Measurements from ENCODE around the gene SPEM2. TPM values are rescaled to one million over a fixed set of nuclear protein-coding genes. Genes with fewer than 3 reads are reported as not detected.

SPEM2 gene
- total RNA-seq, 1 donor from 2014 or later = 0.14 TPM

Other genes with a start within 250 kb of the SPEM2 start
- 3.6 and 5.0 TPM in 2 replicates for gene ASGR1, start 246.2 kb upstream of the SPEM2 start, total RNA-seq
- gene DLG4, start 205.8 kb upstream of the SPEM2 start, total RNA-seq = 45.6 and 48.0 TPM in 2 replicates
- 354 and 399 TPM in 2 replicates for gene ACADVL, start 205.7 kb upstream of the SPEM2 start, total RNA-seq
- 30.2 and 34.4 TPM in 2 replicates for gene DVL2, start 191.1 kb upstream of the SPEM2 start, total RNA-seq
- gene PHF23, start 186.2 kb upstream of the SPEM2 start, total RNA-seq = 78.0 and 89.5 TPM in 2 replicates
- gene GABARAP, start 183.2 kb upstream of the SPEM2 start, total RNA-seq = 434 and 454 TPM in 2 replicates
- 102 and 103 TPM in 2 replicates for gene CTDNEP1, start 173.9 kb upstream of the SPEM2 start, total RNA-seq
- gene ELP5, start 173.4 kb upstream of the SPEM2 start, total RNA-seq = 24.9 and 25.4 TPM in 2 replicates
- gene CLDN7, start 163.1 kb upstream of the SPEM2 start, total RNA-seq = 4.6 and 10.5 TPM in 2 replicates
- 0.30 TPM in 1 of 2 replicates, not detected in the other for gene SLC2A4, start 143.9 kb upstream of the SPEM2 start, total RNA-seq
- 0.24 and 0.86 TPM in 2 replicates for gene YBX2, start 131.0 kb upstream of the SPEM2 start, total RNA-seq
- gene EIF5A, start 118.0 kb upstream of the SPEM2 start, total RNA-seq = 841 and 915 TPM in 2 replicates
- 41.7 and 49.8 TPM in 2 replicates for gene GPS2, start 110.3 kb upstream of the SPEM2 start, total RNA-seq
- gene NEURL4, start 96.3 kb upstream of the SPEM2 start, total RNA-seq = 32.5 and 32.6 TPM in 2 replicates
- 14.4 and 16.0 TPM in 2 replicates for gene ACAP1, start 89.1 kb upstream of the SPEM2 start, total RNA-seq
- gene KCTD11, start 73.5 kb upstream of the SPEM2 start, total RNA-seq = 31.6 and 41.4 TPM in 2 replicates
- 0.30 TPM in 1 of 2 replicates, not detected in the other for gene TMEM95, start 70.5 kb upstream of the SPEM2 start, total RNA-seq
- gene TNK1, start 44.5 kb upstream of the SPEM2 start, total RNA-seq = 0.36 and 1.6 TPM in 2 replicates
- gene PLSCR3, start 31.1 kb upstream of the SPEM2 start, total RNA-seq = 65.7 and 67.6 TPM in 2 replicates
- 45.7 and 52.9 TPM in 2 replicates for gene TMEM256, start 21.5 kb upstream of the SPEM2 start, total RNA-seq
- gene NLGN2, start 17.8 kb upstream of the SPEM2 start, total RNA-seq = 77.3 and 80.7 TPM in 2 replicates
- gene SPEM1, start 5.3 kb upstream of the SPEM2 start, total RNA-seq = 0.23 TPM in 1 of 2 replicates, not detected in the other
- 0.07 TPM in 1 of 2 replicates, not detected in the other for gene SPEM3, start 3.2 kb downstream of the SPEM2 start, total RNA-seq
- 10.7 and 11.8 TPM in 2 replicates for gene TMEM102, start 9.8 kb downstream of the SPEM2 start, total RNA-seq
- gene FGF11, start 13.9 kb downstream of the SPEM2 start, total RNA-seq = 22.4 and 30.7 TPM in 2 replicates
- gene CHRNB1, start 19.4 kb downstream of the SPEM2 start, total RNA-seq = 9.7 and 11.7 TPM in 2 replicates
- gene ZBTB4, start 54.0 kb downstream of the SPEM2 start, total RNA-seq = 31.0 and 31.2 TPM in 2 replicates
- not detected in 2 replicates for gene SLC35G6, start 55.8 kb downstream of the SPEM2 start, total RNA-seq
- gene POLR2A, start 58.8 kb downstream of the SPEM2 start, total RNA-seq = 143 and 151 TPM in 2 replicates
- 2.4 and 3.4 TPM in 2 replicates for gene TNFSF12, start 123.4 kb downstream of the SPEM2 start, total RNA-seq
- 0.43 and 0.93 TPM in 2 replicates for gene TNFSF13, start 133.1 kb downstream of the SPEM2 start, total RNA-seq
- 51.4 and 58.7 TPM in 2 replicates for gene SENP3, start 136.3 kb downstream of the SPEM2 start, total RNA-seq
- 4.4 and 6.2 TPM in 2 replicates for gene CD68, start 154.0 kb downstream of the SPEM2 start, total RNA-seq
- 44.6 and 51.2 TPM in 2 replicates for gene MPDU1, start 158.2 kb downstream of the SPEM2 start, total RNA-seq
- gene SOX15, start 164.5 kb downstream of the SPEM2 start, total RNA-seq = 1.7 and 4.0 TPM in 2 replicates
- 54.3 and 60.2 TPM in 2 replicates for gene FXR2, start 189.3 kb downstream of the SPEM2 start, total RNA-seq
- 47.2 and 49.8 TPM in 2 replicates for gene SAT2, start 202.2 kb downstream of the SPEM2 start, total RNA-seq
- 0.79 and 1.4 TPM in 2 replicates for gene SHBG, start 204.5 kb downstream of the SPEM2 start, total RNA-seq
- gene ATP1B2, start 225.3 kb downstream of the SPEM2 start, total RNA-seq = 0.65 and 0.89 TPM in 2 replicates

All from astrocyte (in vitro differentiated cells and primary cell).